Medulla oblongata (tissue), 1 donor: ENCODE measurements around the gene SLC35F1.
"Not testable (repeated sequence)": the region's sequence is repeated elsewhere in the genome, so short reads cannot be mapped to it uniquely, and the experiment has no call there.

Experiments
- DNase-seq: peaks from one replicate; pipeline ENCODE4 v3.0.0-alpha.2; 2015; ENCODE audit errors: extremely low spot score

Gene SLC35F1

GRCh38 chr6:117906958-117907600, at the start of gene SLC35F1:
Gene SLC35F1 (plus strand): TSS chr6:117907264.
- peak; percentile 67 for DNase-seq

- DNase-seq, result not testable (repeated sequence)
These were observed 48.5 kb upstream of the SLC35F1 start for GRCh38 chr6:117858601-117859000.

GRCh38 chr6:117861545-117861944, 45.5 kb upstream of the SLC35F1 start:
- no peak for DNase-seq

GRCh38 chr6:117866561-117866960, 40.5 kb upstream of the SLC35F1 start:
- DNase-seq, result no peak

- no peak for DNase-seq
These were observed 36.4 kb upstream of the SLC35F1 start for GRCh38 chr6:117870486-117871242.

- DNase-seq, result no peak
These were observed 26.2 kb upstream of the SLC35F1 start for GRCh38 chr6:117880824-117881223.

- no peak for DNase-seq
These were observed 16.9 kb upstream of the SLC35F1 start for GRCh38 chr6:117890172-117890571.

- DNase-seq, result no peak
These were observed 532 bp upstream of the SLC35F1 start for GRCh38 chr6:117906507-117906957.

- no peak for DNase-seq
These were observed 659 bp downstream of the SLC35F1 start for GRCh38 chr6:117907601-117908245.

- peak; percentile 16 for DNase-seq
These were observed 1.4 kb downstream of the SLC35F1 start for GRCh38 chr6:117908246-117909068.

GRCh38 chr6:117909638-117910037, 2.6 kb downstream of the SLC35F1 start:
- DNase-seq, result no peak

- no peak for DNase-seq
These were observed 3.5 kb downstream of the SLC35F1 start for GRCh38 chr6:117910549-117910948.

- no peak for DNase-seq
These were observed 4.1 kb downstream of the SLC35F1 start for GRCh38 chr6:117911150-117911549.

- no peak for DNase-seq
These were observed 4.6 kb downstream of the SLC35F1 start for GRCh38 chr6:117911660-117912059.

GRCh38 chr6:117915846-117916245, 8.8 kb downstream of the SLC35F1 start:
- no peak for DNase-seq

GRCh38 chr6:117916483-117916882, 9.4 kb downstream of the SLC35F1 start:
- DNase-seq, result no peak

GRCh38 chr6:117917176-117917575, 10.1 kb downstream of the SLC35F1 start:
- DNase-seq, result no peak

GRCh38 chr6:117918454-117918853, 11.4 kb downstream of the SLC35F1 start:
- DNase-seq, result no peak

GRCh38 chr6:117919275-117919674, 12.2 kb downstream of the SLC35F1 start:
- no peak for DNase-seq

GRCh38 chr6:117919775-117920729, 13.0 kb downstream of the SLC35F1 start:
- peak; percentile 48 for DNase-seq

GRCh38 chr6:117924690-117925089, 17.6 kb downstream of the SLC35F1 start:
- DNase-seq, result no peak
